ENCODE results near the gene OGA.

The OGA gene

GRCh38 chr10:101840741-101841453 lies 22.7 kb upstream of the OGA start:
- Mint-ChIP-seq H3K4me3 (peak overlapping the region; percentile 75), H3K4me1 (ENCODE audit: low read depth) (peaks cover 46% of the 10 kb centered on the region), H3K36me3 (ENCODE audit: low read depth) (no peaks in the 10 kb centered on the region), H3K9me3 (no peaks in the 10 kb centered on the region), H3K27me3 (peaks cover 15% of the 10 kb centered on the region), H3K27ac (peak overlapping the region; percentile 45)

GRCh38 chr10:101840102-101840684 lies 21.9 kb upstream of the OGA start:
- peaks cover 51% of the 10 kb centered on the region for H3K4me1 Mint-ChIP-seq (ENCODE audit: low read depth)
- H3K9me3 Mint-ChIP-seq = no peaks in the 10 kb centered on the region
- peaks cover 15% of the 10 kb centered on the region for H3K27me3 Mint-ChIP-seq
- no peaks in the 10 kb centered on the region for H3K36me3 Mint-ChIP-seq (ENCODE audit: low read depth)
- H3K27ac Mint-ChIP-seq = peak overlapping the region; percentile 38
- H3K4me3 Mint-ChIP-seq = peak overlapping the region; percentile 75

- Mint-ChIP-seq H3K27ac (no peak overlapping the region), H3K4me3 (peak overlapping the region; percentile 75), H3K36me3 (ENCODE audit: low read depth) (no peaks in the 10 kb centered on the region), H3K27me3 (peaks cover 15% of the 10 kb centered on the region), H3K4me1 (ENCODE audit: low read depth) (peaks cover 57% of the 10 kb centered on the region), H3K9me3 (no peaks in the 10 kb centered on the region)
These were observed 21.3 kb upstream of the OGA start for GRCh38 chr10:101839416-101840063.

- Mint-ChIP-seq H3K4me3 (no peak overlapping the region), H3K9me3 (no peaks in the 10 kb centered on the region), H3K36me3 (ENCODE audit: low read depth) (no peaks in the 10 kb centered on the region), H3K27me3 (peaks cover 10% of the 10 kb centered on the region), H3K4me1 (ENCODE audit: low read depth) (peaks cover 57% of the 10 kb centered on the region), H3K27ac (no peak overlapping the region)
These were observed 20.8 kb upstream of the OGA start for GRCh38 chr10:101839002-101839401.

GRCh38 chr10:101838416-101838970 lies 20.2 kb upstream of the OGA start:
- H3K27me3 Mint-ChIP-seq = peaks cover 10% of the 10 kb centered on the region
- no peak overlapping the region for H3K4me3 Mint-ChIP-seq
- no peaks in the 10 kb centered on the region for H3K36me3 Mint-ChIP-seq (ENCODE audit: low read depth)
- no peaks in the 10 kb centered on the region for H3K9me3 Mint-ChIP-seq
- peaks cover 59% of the 10 kb centered on the region for H3K4me1 Mint-ChIP-seq (ENCODE audit: low read depth)
- H3K27ac Mint-ChIP-seq = no peak overlapping the region

GRCh38 chr10:101837748-101838147 lies 19.5 kb upstream of the OGA start:
- Mint-ChIP-seq H3K27ac (no peak overlapping the region), H3K4me3 (no peak overlapping the region), H3K27me3 (peaks cover 6% of the 10 kb centered on the region), H3K4me1 (ENCODE audit: low read depth) (peaks cover 55% of the 10 kb centered on the region), H3K9me3 (no peaks in the 10 kb centered on the region), H3K36me3 (ENCODE audit: low read depth) (no peaks in the 10 kb centered on the region)

- Mint-ChIP-seq H3K27ac (no peak overlapping the region), H3K36me3 (ENCODE audit: low read depth) (no peaks in the 10 kb centered on the region), H3K4me1 (ENCODE audit: low read depth) (peaks cover 57% of the 10 kb centered on the region), H3K4me3 (no peak overlapping the region), H3K27me3 (no peaks in the 10 kb centered on the region), H3K9me3 (no peaks in the 10 kb centered on the region)
These were observed 17.1 kb upstream of the OGA start for GRCh38 chr10:101835362-101835761.

- no peak overlapping the region for H3K27ac Mint-ChIP-seq
- no peaks in the 10 kb centered on the region for H3K9me3 Mint-ChIP-seq
- no peaks in the 10 kb centered on the region for H3K27me3 Mint-ChIP-seq
- H3K4me3 Mint-ChIP-seq = no peak overlapping the region
- H3K36me3 Mint-ChIP-seq (ENCODE audit: low read depth) = no peaks in the 10 kb centered on the region
- peaks cover 57% of the 10 kb centered on the region for H3K4me1 Mint-ChIP-seq (ENCODE audit: low read depth)
These were observed 16.1 kb upstream of the OGA start for GRCh38 chr10:101834341-101834740.

GRCh38 chr10:101833466-101833865 lies 15.2 kb upstream of the OGA start:
- H3K27me3 Mint-ChIP-seq = no peaks in the 10 kb centered on the region
- H3K4me1 Mint-ChIP-seq (ENCODE audit: low read depth) = peaks cover 56% of the 10 kb centered on the region
- peak overlapping the region; percentile 10 for H3K27ac Mint-ChIP-seq
- no peaks in the 10 kb centered on the region for H3K9me3 Mint-ChIP-seq
- H3K4me3 Mint-ChIP-seq = no peak overlapping the region
- no peaks in the 10 kb centered on the region for H3K36me3 Mint-ChIP-seq (ENCODE audit: low read depth)

GRCh38 chr10:101832325-101832771 lies 14.1 kb upstream of the OGA start:
- Mint-ChIP-seq H3K27ac (no peak overlapping the region), H3K9me3 (no peaks in the 10 kb centered on the region), H3K4me1 (ENCODE audit: low read depth) (peaks cover 56% of the 10 kb centered on the region), H3K4me3 (no peak overlapping the region), H3K27me3 (no peaks in the 10 kb centered on the region), H3K36me3 (ENCODE audit: low read depth) (no peaks in the 10 kb centered on the region)

- H3K36me3 Mint-ChIP-seq (ENCODE audit: low read depth) = no peaks in the 10 kb centered on the region
- H3K27me3 Mint-ChIP-seq = no peaks in the 10 kb centered on the region
- H3K27ac Mint-ChIP-seq = peak overlapping the region; percentile 93
- no peaks in the 10 kb centered on the region for H3K9me3 Mint-ChIP-seq
- H3K4me1 Mint-ChIP-seq (ENCODE audit: low read depth) = peaks cover 56% of the 10 kb centered on the region
- H3K4me3 Mint-ChIP-seq = peak overlapping the region; percentile 75
These were observed 13.0 kb upstream of the OGA start for GRCh38 chr10:101831169-101831811.

- Mint-ChIP-seq H3K4me1 (ENCODE audit: low read depth) (peaks cover 49% of the 10 kb centered on the region), H3K27me3 (no peaks in the 10 kb centered on the region), H3K9me3 (no peaks in the 10 kb centered on the region), H3K27ac (peak overlapping the region; percentile 93), H3K4me3 (peak overlapping the region; percentile 75), H3K36me3 (ENCODE audit: low read depth) (no peaks in the 10 kb centered on the region)
These were observed 12.3 kb upstream of the OGA start for GRCh38 chr10:101830322-101831168.

GRCh38 chr10:101829561-101830315 lies 11.5 kb upstream of the OGA start:
- Mint-ChIP-seq H3K27ac (peak overlapping the region; percentile 93), H3K4me3 (peak overlapping the region; percentile 75), H3K9me3 (no peaks in the 10 kb centered on the region), H3K27me3 (no peaks in the 10 kb centered on the region), H3K4me1 (ENCODE audit: low read depth) (peaks cover 44% of the 10 kb centered on the region), H3K36me3 (ENCODE audit: low read depth) (peaks cover 4% of the 10 kb centered on the region)

Data from stimulated activated naive CD8-positive, alpha-beta T cell treated with anti-CD3 and anti-CD28 coated beads, Interleukin-15, Interleukin-2, amounts not matched to agents 100 ng/mL and 50 ng/mL, for 24 hours (primary cell).